Colonic mucosa (tissue), 4 donors: ENCODE results near the gene BZW1. TPM values are rescaled to one million over a fixed set of nuclear protein-coding genes. Genes with fewer than 3 reads are reported as not detected.

Experiments used
- DNase-seq: peaks from one replicate; pipeline ENCODE4 v3.0.0-alpha.2; 2020
- H3K27ac ChIP-seq: fragments of 200-600 bp; one replicate; pipeline ENCODE4 v1.8.0; 2021
- H3K27me3 ChIP-seq: fragments of 200-600 bp; one replicate; pipeline ENCODE4 v1.8.0; 2021
- H3K36me3 ChIP-seq: fragments of 200-600 bp; one replicate; pipeline ENCODE4 v1.8.0; 2021
- H3K4me1 ChIP-seq: fragments of 200-600 bp; one replicate; pipeline ENCODE4 v1.8.0; 2021; ENCODE audit warnings: mild to moderate bottlenecking
- H3K4me3 ChIP-seq: fragments of 200-600 bp; one replicate; pipeline ENCODE4 v1.8.0; 2021
- H3K9ac ChIP-seq, 2 donors: one replicate each; pipeline ENCODE4 v1.7.0; 2013; ENCODE audit warnings: control low read depth in 2 of 2, low read depth in 2 of 2, low read length in 2 of 2
- H3K9me3 ChIP-seq: fragments of 200-600 bp; one replicate; pipeline ENCODE4 v1.8.0; 2021
- intact Hi-C: fragments of 100-400 bp; cut with DNase I; formaldehyde crosslinking; loops from one replicate; pipeline ENCODE4 v1.14.1; 2022
- total RNA-seq, 2 donors: library from RNA; stranded (reverse); fragmentation: NEBNext Ultra II Directional in 1 of 2; extraction: Animal tissue kit (Norgen Biotek cat#: 25700) in 1 of 2; gene quantifications; one replicate each; pipeline ENCODE4 v1.2.1, GENCODE V29; 2021
- TF ChIP-seq, protein P1 (sequence below): fragments of 200-600 bp; IDR thresholded peaks from one replicate; pipeline ENCODE4 v1.8.0; 2022; ENCODE audit warnings: antibody characterized with exemption, mild to moderate bottlenecking
- donor health status: healthy.
- donor health status: DM: no; HTN: no; CAD: no.
- donor health status: DM: no; HTN: no; CAD: no.

The BZW1 gene
- total RNA-seq, 2 donors from 2014 or later, result 253 to 257 TPM

DNA sequence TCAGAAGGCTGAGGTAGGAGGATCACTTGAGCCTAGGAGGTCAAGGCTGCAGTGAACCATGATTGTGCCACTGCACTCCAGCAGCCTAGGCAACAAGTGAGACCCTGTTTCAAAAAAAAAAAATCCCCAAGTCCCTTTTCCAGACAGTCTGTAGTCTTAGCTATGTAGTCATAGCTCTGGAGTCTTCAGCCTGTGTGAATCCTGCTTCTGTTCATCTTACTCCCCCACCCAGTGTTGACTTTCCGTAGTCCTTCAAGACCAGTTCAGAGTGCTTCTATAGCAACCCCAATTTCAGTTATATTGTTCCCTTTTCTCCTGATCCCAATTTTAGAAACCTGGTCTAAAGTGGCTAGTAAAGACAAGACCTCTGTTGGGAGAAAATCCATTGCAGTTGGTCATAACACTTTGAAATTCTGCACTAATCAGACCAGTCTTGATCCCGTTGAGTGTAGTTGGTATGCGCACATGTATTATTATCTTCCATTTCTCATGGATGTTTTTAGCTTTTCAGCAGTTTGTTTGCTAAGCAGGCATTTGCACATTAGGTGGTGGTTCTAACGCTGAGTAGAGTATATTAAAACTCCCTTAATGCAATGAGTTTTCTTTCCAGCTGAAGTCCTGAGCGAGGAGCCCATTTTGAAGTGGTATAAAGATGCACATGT lies 9.0 kb downstream of the BZW1 start:
- no peak for DNase-seq
- Histone ChIP-seq H3K27ac (no peak overlapping the region), H3K9me3 (no peaks in the 10 kb centered on the region), H3K27me3 (no peaks in the 10 kb centered on the region), H3K9ac (no peak overlapping the region), H3K4me3 (no peak overlapping the region), H3K4me1 (no peaks in the 10 kb centered on the region), H3K36me3 (peaks cover 24% of the 10 kb centered on the region)
- intact Hi-C loops, result no loop called here
- TF ChIP-seq, protein P1, sequence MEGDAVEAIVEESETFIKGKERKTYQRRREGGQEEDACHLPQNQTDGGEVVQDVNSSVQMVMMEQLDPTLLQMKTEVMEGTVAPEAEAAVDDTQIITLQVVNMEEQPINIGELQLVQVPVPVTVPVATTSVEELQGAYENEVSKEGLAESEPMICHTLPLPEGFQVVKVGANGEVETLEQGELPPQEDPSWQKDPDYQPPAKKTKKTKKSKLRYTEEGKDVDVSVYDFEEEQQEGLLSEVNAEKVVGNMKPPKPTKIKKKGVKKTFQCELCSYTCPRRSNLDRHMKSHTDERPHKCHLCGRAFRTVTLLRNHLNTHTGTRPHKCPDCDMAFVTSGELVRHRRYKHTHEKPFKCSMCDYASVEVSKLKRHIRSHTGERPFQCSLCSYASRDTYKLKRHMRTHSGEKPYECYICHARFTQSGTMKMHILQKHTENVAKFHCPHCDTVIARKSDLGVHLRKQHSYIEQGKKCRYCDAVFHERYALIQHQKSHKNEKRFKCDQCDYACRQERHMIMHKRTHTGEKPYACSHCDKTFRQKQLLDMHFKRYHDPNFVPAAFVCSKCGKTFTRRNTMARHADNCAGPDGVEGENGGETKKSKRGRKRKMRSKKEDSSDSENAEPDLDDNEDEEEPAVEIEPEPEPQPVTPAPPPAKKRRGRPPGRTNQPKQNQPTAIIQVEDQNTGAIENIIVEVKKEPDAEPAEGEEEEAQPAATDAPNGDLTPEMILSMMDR, result no peak

DNA sequence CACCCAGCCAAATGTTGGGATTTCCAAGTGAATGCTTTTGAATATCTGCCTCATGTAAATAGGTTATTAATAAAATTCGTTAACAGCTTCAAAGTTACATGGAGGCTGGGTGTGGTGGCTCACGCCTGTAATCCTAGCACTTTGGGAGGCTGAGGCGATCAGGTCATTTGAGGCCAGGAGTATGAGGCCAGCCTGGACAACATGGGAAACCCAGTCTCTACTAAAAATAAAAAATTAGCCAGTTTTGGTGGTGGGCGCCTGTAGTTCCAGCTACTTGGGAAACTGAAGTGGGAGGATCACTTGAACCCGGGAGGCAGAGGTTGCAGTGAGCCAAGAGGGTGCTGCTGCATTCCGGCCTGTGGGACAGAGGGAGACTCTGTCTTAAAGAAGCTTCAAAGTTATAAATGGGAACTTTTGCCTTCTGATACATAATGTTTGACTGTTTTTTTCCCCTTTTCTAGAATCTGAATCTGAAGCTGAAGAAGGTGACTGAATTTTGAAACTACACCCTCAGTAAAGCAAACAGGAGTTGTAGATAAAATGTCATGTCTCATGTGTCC lies 10.1 kb downstream of the BZW1 start:
- DNase-seq, result no peak
- intact Hi-C loops, result no loop called here
- Histone ChIP-seq H3K4me3 (no peak overlapping the region), H3K9ac (no peak overlapping the region), H3K27ac (no peak overlapping the region), H3K9me3 (no peaks in the 10 kb centered on the region), H3K36me3 (peaks cover 14% of the 10 kb centered on the region), H3K27me3 (no peaks in the 10 kb centered on the region), H3K4me1 (no peaks in the 10 kb centered on the region)
- TF ChIP-seq, protein P1, result no peak

DNA sequence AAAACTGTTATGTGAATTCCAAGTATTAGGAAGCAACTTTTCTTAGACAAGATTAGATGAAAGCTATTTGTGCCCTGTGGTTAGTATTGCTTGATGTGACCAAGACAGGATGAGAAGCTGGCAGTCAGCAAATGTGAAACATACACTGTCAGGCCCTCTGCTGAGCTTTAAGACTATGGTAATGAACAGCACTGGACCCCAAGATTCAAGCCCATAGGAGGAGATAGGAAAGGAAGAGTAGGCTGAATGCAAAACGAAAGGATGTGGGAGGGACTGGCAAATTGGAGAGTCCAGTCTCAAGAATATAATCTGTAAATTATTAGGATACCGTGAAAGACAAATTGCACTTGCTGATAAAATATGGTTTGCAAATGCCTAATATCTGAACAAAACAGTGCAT lies 16.4 kb downstream of the BZW1 start:
- intact Hi-C loops, result no loop called here
- no peak for DNase-seq
- Histone ChIP-seq H3K9me3 (no peaks in the 10 kb centered on the region), H3K36me3 (no peaks in the 10 kb centered on the region), H3K9ac (no peak overlapping the region), H3K27me3 (no peaks in the 10 kb centered on the region), H3K27ac (no peak overlapping the region), H3K4me3 (no peak overlapping the region), H3K4me1 (no peaks in the 10 kb centered on the region)
- TF ChIP-seq, protein P1, result no peak

DNA sequence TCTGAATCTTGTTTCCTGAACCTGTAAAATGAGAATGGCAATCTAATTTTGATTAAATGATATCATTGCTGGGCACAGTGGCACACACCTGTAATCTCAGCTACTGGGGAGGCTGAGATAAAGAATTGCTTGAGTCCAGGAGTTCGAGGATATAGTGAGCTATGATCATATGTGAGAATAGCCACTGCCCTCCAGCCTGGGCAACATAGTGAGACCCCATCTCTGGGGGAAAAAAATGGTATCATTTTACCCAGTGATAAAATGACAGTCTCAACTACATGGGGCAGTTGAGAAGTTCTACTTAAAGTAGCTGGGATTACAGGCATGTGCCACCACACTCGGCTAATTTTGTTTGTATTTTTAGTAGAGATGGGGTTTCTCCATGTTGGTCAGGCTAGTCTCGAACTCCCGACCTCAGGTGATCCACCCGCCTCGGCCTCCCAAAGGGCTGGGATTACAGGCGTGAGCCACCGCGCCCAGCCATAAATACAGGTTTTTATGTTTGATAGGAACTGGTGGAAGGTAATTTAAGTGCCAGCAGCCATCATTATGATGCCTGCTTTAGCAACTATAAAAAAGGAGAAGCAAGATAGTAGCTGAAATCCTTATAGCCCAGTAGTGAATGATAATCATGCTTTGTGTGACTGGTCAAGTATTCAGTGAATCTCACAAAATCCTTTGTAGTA lies 17.0 kb downstream of the BZW1 start:
- intact Hi-C loops, result no loop called here
- TF ChIP-seq, protein P1, result no peak
- DNase-seq, result peak; percentile 27
- H3K4me3 ChIP-seq, result no peak overlapping the region
- H3K27ac ChIP-seq, result no peak overlapping the region
- H3K9ac ChIP-seq, result no peak overlapping the region
- H3K4me1 ChIP-seq, result no peaks in the 10 kb centered on the region
- H3K9me3 ChIP-seq, result no peaks in the 10 kb centered on the region
- no peaks in the 10 kb centered on the region for H3K27me3 ChIP-seq
- H3K36me3 ChIP-seq, result no peaks in the 10 kb centered on the region

DNA sequence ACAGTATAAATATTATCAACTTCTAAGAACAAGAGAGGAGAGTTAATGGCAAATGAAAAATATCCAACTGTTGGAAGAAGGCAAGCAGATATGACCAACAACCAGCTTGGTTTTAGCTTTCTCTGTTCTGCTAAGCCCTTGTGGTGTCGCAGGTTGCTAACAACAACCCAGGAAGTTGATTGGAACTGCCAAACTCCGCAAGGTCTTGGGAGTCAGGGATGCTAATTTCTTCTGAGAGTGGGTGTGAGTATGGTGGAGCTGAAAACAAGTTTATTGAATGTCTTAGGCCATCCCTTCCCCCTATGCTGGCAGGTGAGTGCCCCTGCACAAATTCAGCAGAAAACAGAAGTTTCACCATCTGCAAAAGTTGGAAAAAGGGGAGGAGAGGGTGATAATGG lies 17.5 kb downstream of the BZW1 start:
- no peak overlapping the region for H3K4me3 ChIP-seq
- TF ChIP-seq, protein P1, result no peak
- no peaks in the 10 kb centered on the region for H3K9me3 ChIP-seq
- H3K27ac ChIP-seq, result no peak overlapping the region
- H3K9ac ChIP-seq, result no peak overlapping the region
- DNase-seq, result no peak
- no peaks in the 10 kb centered on the region for H3K27me3 ChIP-seq
- intact Hi-C loops, result no loop called here
- H3K4me1 ChIP-seq, result no peaks in the 10 kb centered on the region
- no peaks in the 10 kb centered on the region for H3K36me3 ChIP-seq
